AG09309 (cell line): ENCODE data around the gene ZBTB7B.
A peak's percentile ranks its signal among the peaks of the same experiment; 100 is the strongest.
"Not testable (repeated sequence)": the region's sequence is repeated elsewhere in the genome, so short reads cannot be mapped to it uniquely, and the experiment has no call there.

Experiments
- DNase-seq: peaks from one replicate; pipeline ENCODE4 v3.0.0-alpha.2; 2010; ENCODE audit warnings: low read depth
- H3K4me3 ChIP-seq: 2 replicates; pipeline ENCODE4 v1.5.1; 2011; ENCODE audit warnings: mild to moderate bottlenecking, low read depth, low read length, moderate library complexity; ENCODE audit not compliant: control insufficient read depth
- TF ChIP-seq, protein P1 (sequence below): IDR thresholded peaks from 2 replicates; pipeline ENCODE4 v1.5.1; 2011; ENCODE audit warnings: mild to moderate bottlenecking, low read depth, low read length, inconsistent platforms; ENCODE audit not compliant: insufficient read depth, control insufficient read depth; ENCODE audit errors: missing control alignments

The ZBTB7B gene

GRCh38 chr1:154978360-154978759 lies 24.2 kb upstream of the ZBTB7B start:
- TF ChIP-seq, protein P1, sequence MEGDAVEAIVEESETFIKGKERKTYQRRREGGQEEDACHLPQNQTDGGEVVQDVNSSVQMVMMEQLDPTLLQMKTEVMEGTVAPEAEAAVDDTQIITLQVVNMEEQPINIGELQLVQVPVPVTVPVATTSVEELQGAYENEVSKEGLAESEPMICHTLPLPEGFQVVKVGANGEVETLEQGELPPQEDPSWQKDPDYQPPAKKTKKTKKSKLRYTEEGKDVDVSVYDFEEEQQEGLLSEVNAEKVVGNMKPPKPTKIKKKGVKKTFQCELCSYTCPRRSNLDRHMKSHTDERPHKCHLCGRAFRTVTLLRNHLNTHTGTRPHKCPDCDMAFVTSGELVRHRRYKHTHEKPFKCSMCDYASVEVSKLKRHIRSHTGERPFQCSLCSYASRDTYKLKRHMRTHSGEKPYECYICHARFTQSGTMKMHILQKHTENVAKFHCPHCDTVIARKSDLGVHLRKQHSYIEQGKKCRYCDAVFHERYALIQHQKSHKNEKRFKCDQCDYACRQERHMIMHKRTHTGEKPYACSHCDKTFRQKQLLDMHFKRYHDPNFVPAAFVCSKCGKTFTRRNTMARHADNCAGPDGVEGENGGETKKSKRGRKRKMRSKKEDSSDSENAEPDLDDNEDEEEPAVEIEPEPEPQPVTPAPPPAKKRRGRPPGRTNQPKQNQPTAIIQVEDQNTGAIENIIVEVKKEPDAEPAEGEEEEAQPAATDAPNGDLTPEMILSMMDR: no peak
- no peak for DNase-seq
- H3K4me3 ChIP-seq: no peak overlapping the region

GRCh38 chr1:154982341-154982740 lies 20.3 kb upstream of the ZBTB7B start:
- TF ChIP-seq, protein P1: no peak
- no peak overlapping the region for H3K4me3 ChIP-seq
- DNase-seq: no peak

- peak; percentile 99 for DNase-seq
- peak within 1 kb of the TSS; percentile 79 for H3K4me3 ChIP-seq
- TF ChIP-seq, protein P1: no peak
Observed at GRCh38 chr1:154982897-154983648, 19.5 kb upstream of the ZBTB7B start, which contains the start of gene FLAD1. TSS of gene FLAD1 (plus strand) at chr1:154983344. CDS start at chr1:154983695, 351 bp downstream.

DNA sequence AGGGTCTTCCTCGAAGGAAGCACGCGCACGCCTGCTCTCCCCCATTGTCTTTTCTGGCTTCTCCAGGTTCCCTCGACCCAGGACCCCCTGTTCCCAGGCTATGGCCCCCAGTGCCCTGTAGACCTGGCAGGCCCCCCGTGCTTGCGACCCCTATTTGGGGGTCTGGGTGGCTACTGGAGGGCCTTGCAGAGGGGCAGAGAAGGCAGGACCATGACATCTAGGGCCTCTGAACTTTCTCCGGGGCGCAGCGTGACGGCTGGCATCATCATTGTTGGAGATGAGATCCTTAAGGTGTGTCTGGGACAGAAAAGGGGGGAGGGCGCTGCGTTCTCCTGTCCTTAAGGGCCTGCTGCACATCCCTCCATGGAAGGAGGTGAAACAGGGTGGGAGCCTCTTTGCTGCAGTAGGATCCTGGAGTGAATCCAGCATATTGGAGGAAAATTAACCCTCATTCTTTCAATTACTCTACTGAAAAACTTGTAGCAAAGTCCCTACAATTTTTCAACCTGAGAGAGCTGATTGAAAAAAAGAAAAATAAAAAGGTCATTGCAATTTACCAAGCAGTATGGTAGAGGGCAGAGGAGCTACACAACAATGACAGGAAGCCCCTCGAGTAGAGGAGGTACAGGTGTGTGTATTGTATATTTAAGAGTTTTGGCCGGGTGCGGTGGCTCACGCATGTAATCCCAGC lies 18.7 kb upstream of the ZBTB7B start:
- H3K4me3 ChIP-seq: peak overlapping the region; percentile 79
- DNase-seq: no peak
- TF ChIP-seq, protein P1: no peak

- not testable (repeated sequence) for H3K4me3 ChIP-seq, DNase-seq
Observed at GRCh38 chr1:154986736-154987135, 15.9 kb upstream of the ZBTB7B start.

DNA sequence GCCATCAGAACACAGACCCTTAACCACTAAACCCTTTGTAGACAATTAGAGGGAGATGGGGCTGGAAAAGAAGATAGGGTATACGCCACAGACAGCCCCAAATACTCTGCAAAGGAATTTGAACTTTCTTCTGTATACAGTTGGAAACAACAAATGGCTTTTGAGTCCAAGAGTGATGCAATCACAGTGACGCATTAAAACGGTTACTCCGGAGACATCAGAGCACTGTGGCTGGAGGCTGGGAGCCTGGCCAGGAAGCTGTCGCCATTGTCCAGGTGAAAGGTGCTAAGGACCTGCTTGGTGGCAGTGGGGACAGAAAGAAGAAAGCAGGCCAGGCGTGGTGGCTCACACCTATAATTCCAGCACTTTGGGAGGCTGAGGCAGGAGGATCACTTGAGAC lies 15.3 kb upstream of the ZBTB7B start:
- DNase-seq: no peak
- no peak overlapping the region for H3K4me3 ChIP-seq
- TF ChIP-seq, protein P1: no peak
